Measurements from ENCODE around the gene HDAC4. TPM values are rescaled to one million over a fixed set of nuclear protein-coding genes. Genes with fewer than 3 reads are reported as not detected.

Gene HDAC4
- polyA plus RNA-seq, 2 of the 4 experiments (the other 2 are of a cell fraction): 8.6 to 10.4 TPM

- ATAC-seq (no peak), DNase-seq (ENCODE audit: low read depth in 1 of 2, low spot score in 1 of 2) (no peak), FAIRE-seq (no peak)
- no peak overlapping the region for H3K27ac ChIP-seq
- no peak overlapping the region for H3K4me3 ChIP-seq
- TF ChIP-seq HOXB5 (CRISPR knock-in tag; IDR thresholded peaks at IDR 0.05) (no peak), ZFP36 (IDR thresholded peaks at IDR 0.05; ENCODE audit: borderline replicate concordance, partially characterized antibody) (no peak), KDM5A (IDR thresholded peaks at IDR 0.05) (no peak)
- H3K4me2 ChIP-seq: no peak overlapping the region
- ChIA-PET POLR2A (no interaction called here), CTCF (interaction anchor here (0.8 kb wide), 1 partner anchor 1740 kb away, joined by 3 read pairs; no protein-coding TSS in a partner anchor)
- 0 out of 3 replicates have a peak, but pooled peaks cover 3% of the 10 kb centered on the region for H3K9me3 ChIP-seq
- WGBS (ENCODE audit: missing lambda C conversion rate): 54% methylated on average over 17 of the region's 18 CpGs
- H3K4me1 ChIP-seq: peaks cover 7% of the 10 kb centered on the region; the same call in 1 of the 3 replicates
Measured at GRCh38 chr2:239440511-239440959, 39.7 kb upstream of the HDAC4 start.

- no peak overlapping the region for H3K4me3 ChIP-seq
- ChIA-PET POLR2A (no interaction called here), CTCF (interaction anchor here (0.8 to 1.1 kb wide), 2 partner anchors 48 to 1740 kb away, joined by 3 read pairs; no protein-coding TSS in a partner anchor)
- WGBS (ENCODE audit: missing lambda C conversion rate): 38% methylated on average over 8 of the region's 11 CpGs
- no peak overlapping the region for H3K4me2 ChIP-seq
- 0 out of 3 replicates have a peak, but pooled peaks cover 3% of the 10 kb centered on the region for H3K9me3 ChIP-seq
- H3K27ac ChIP-seq: no peak overlapping the region
- peaks cover 7% of the 10 kb centered on the region; the same call in 1 of the 3 replicates for H3K4me1 ChIP-seq
- DNase-seq (ENCODE audit: low read depth in 1 of 2, low spot score in 1 of 2) (no peak), ATAC-seq (no peak), FAIRE-seq (no peak)
- TF ChIP-seq GATA3 (IDR thresholded peaks at IDR 0.05; ENCODE audit: borderline replicate concordance) (no peak), EHF (CRISPR knock-in tag; IDR thresholded peaks at IDR 0.05) (no peak), ELK1 (IDR thresholded peaks at IDR 0.05; ENCODE audit: low read depth, low read length) (no peak), NFE2L2 (conservative IDR thresholded peaks at IDR 0.05; ENCODE audit: low read length) (no peak), E2F6 (IDR thresholded peaks at IDR 0.05; ENCODE audit: borderline replicate concordance, low read depth) (no peak), HOXA7 (CRISPR knock-in tag; IDR thresholded peaks at IDR 0.05) (no peak), RARB (CRISPR knock-in tag; IDR thresholded peaks at IDR 0.05) (no peak)
Measured at GRCh38 chr2:239439754-239440315, 39.0 kb upstream of the HDAC4 start.

GRCh38 chr2:239438995-239439753 is 38.4 kb upstream of the HDAC4 start:
- H3K4me2 ChIP-seq: no peak overlapping the region
- peaks cover 1% of the 10 kb centered on the region; the same call in 1 of the 3 replicates for H3K4me1 ChIP-seq
- 76% methylated on average over 21 of the region's 21 CpGs for WGBS (ENCODE audit: missing lambda C conversion rate)
- 0 out of 3 replicates have a peak, but pooled peaks cover 3% of the 10 kb centered on the region for H3K9me3 ChIP-seq
- POLR2A ChIA-PET: no interaction called here
- FAIRE-seq (no peak), ATAC-seq (no peak), DNase-seq (ENCODE audit: low read depth in 1 of 2, low spot score in 1 of 2) (no peak)
- CTCF ChIA-PET: interaction anchor here (0.6 to 1.1 kb wide), 2 partner anchors 49 to 575 kb away, joined by 3 read pairs; no protein-coding TSS in a partner anchor
- no peak overlapping the region for H3K4me3 ChIP-seq
- H3K27ac ChIP-seq: no peak overlapping the region
- TF ChIP-seq CTCF (IDR thresholded peaks at IDR 0.05) (no peak), JUN (IDR thresholded peaks at IDR 0.05) (no peak), HOXB13 (CRISPR knock-in tag; IDR thresholded peaks at IDR 0.05; ENCODE audit: low read depth) (no peak), USF2 (IDR thresholded peaks at IDR 0.05) (no peak), ZC3H11A (IDR thresholded peaks at IDR 0.05) (no peak), FOSB (CRISPR knock-in tag; IDR thresholded peaks at IDR 0.05) (no peak), REST (IDR thresholded peaks at IDR 0.05) (no peak), TFCP2L1 (CRISPR knock-in tag; IDR thresholded peaks at IDR 0.05) (no peak), CBX8 (IDR thresholded peaks at IDR 0.05) (no peak), FOXS1 (CRISPR knock-in tag; IDR thresholded peaks at IDR 0.05) (no peak)

All from A549 (cell line).